GM06990 (cell line): ENCODE measurements around the gene ZNF143.

Experiments
- DNase-seq: peaks from one replicate; pipeline ENCODE4 v3.0.0-alpha.2; 2011; ENCODE audit not compliant: insufficient read length; ENCODE audit errors: extremely low read depth
- H3K27me3 ChIP-seq: replicated peaks from 2 replicates; pipeline ENCODE4 v1.6.0; 2011; ENCODE audit warnings: low read length; ENCODE audit not compliant: control insufficient read depth, insufficient read depth
- H3K36me3 ChIP-seq: 2 replicates; pipeline ENCODE4 v1.5.1; 2011; ENCODE audit warnings: low read length; ENCODE audit not compliant: control insufficient read depth, insufficient read depth
- H3K4me3 ChIP-seq: replicated peaks from 2 replicates; pipeline ENCODE4 v1.5.1; 2011; ENCODE audit warnings: low read depth, mild to moderate bottlenecking, control low read depth, low read length
- CTCF ChIP-seq: IDR thresholded peaks from 2 replicates; pipeline ENCODE4 v1.5.1; 2011; ENCODE audit warnings: low read length, control low read depth, mild to moderate bottlenecking, inconsistent platforms; ENCODE audit not compliant: insufficient read depth, poor library complexity, severe bottlenecking

Gene ZNF143

DNA sequence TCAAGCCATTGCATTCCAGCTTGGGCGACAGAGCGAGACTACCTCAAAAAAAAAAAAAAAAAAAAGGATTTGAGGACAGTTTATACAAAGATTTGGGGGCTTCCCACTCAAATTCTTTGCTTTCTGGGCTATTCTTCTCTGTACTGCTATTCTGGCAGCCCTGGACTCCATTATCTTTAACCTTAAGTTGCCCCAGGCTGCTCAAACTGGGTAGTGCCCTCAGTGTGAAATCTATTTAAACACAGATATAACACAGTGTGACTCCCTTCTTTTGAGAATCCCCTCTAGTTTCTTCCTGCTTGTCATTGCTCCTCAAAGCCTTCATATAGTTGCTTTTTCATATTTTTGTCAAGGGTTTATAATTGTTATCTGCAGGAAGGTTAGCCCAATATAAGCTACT is 63.2 kb downstream of the ZNF143 start:
- H3K4me3 ChIP-seq = no peak overlapping the region

GRCh38 chr11:9525116-9525515 is 64.3 kb downstream of the ZNF143 start:
- TF ChIP-seq CTCF = no peak
- Histone ChIP-seq H3K4me3 (no peak overlapping the region), H3K27me3 (no peaks in the 10 kb centered on the region), H3K36me3 (peaks cover 2% of the 10 kb centered on the region)
- no peak for DNase-seq

More for the DNA sequence above, 63.2 kb downstream of the ZNF143 start:
- no peaks in the 10 kb centered on the region for H3K27me3 ChIP-seq
- TF ChIP-seq CTCF = no peak
- peaks cover 2% of the 10 kb centered on the region for H3K36me3 ChIP-seq
- DNase-seq = no peak

- no peak for DNase-seq
- Histone ChIP-seq H3K27me3 (no peaks in the 10 kb centered on the region), H3K36me3 (peaks cover 2% of the 10 kb centered on the region), H3K4me3 (no peak overlapping the region)
- TF ChIP-seq CTCF = no peak
These were observed 66.8 kb downstream of the ZNF143 start for GRCh38 chr11:9527481-9528135.

- Histone ChIP-seq H3K4me3 (no peak overlapping the region), H3K36me3 (peaks cover 2% of the 10 kb centered on the region), H3K27me3 (no peaks in the 10 kb centered on the region)
- TF ChIP-seq CTCF = no peak
- no peak for DNase-seq
These were observed 67.3 kb downstream of the ZNF143 start for GRCh38 chr11:9528136-9528501.

DNA sequence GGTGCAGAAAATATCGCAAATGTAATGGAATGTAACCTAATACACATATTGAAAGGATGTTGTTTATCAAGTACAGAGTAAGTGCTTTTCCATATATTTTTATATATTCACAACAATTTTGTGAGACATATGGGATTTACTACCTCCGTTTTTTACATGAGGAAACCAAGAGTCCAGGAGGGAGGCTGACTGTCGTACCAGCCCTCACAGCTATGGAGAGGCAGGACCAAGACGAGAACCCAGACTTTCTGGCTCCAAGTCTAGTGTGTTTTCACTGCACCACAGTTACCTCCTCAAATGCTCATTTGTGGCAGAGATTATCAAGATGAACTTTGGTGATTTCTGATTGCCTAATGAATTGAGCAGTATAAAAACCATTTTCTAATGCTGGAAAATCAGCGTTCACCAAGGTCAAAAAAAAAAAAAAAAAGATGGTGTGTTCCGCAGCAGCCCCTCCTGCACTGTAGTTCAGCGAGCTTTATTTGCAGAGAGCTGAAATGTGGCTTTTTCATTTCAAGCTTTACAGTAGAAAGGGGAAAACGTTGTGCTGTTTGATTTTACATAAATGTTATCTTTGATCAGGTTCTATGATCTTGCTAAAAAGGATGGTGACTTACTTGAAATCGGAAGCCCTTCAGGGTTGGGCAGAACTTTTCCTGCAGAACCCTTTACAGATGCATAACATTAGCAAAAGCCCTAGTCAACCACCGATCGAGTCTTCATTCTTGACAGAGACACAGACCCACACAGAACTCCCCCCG is 67.9 kb downstream of the ZNF143 start:
- Histone ChIP-seq H3K4me3 (no peak overlapping the region), H3K27me3 (no peaks in the 10 kb centered on the region), H3K36me3 (peaks cover 2% of the 10 kb centered on the region)
- no peak for DNase-seq
- TF ChIP-seq CTCF = no peak
